HFFc6 (cell line): ENCODE measurements around the gene CWH43. TPM values are rescaled to one million over a fixed set of nuclear protein-coding genes. Genes with fewer than 3 reads are reported as not detected.
A peak's percentile ranks its signal among the peaks of the same experiment; 100 is the strongest.

Source experiments
- DNase-seq: peaks from one replicate; pipeline ENCODE4 v3.0.0-alpha.2; 2018
- H3K27ac Mint-ChIP-seq: 2 replicates; pipeline ENCODE4 v1.8.0; 2020; ENCODE audit warnings: mild to moderate bottlenecking, mixed read lengths
- H3K27me3 Mint-ChIP-seq: 2 replicates; pipeline ENCODE4 v1.8.0; 2021; ENCODE audit warnings: mild to moderate bottlenecking, moderate library complexity, mixed read lengths; ENCODE audit not compliant: insufficient read depth
- H3K36me3 Mint-ChIP-seq: 2 replicates; pipeline ENCODE4 v1.8.0; 2021; ENCODE audit warnings: low read depth, mixed read lengths
- H3K4me1 Mint-ChIP-seq: 2 replicates; pipeline ENCODE4 v1.8.0; 2020; ENCODE audit warnings: low read depth, mixed read lengths
- H3K4me3 Mint-ChIP-seq: 2 replicates; pipeline ENCODE4 v1.8.0; 2020; ENCODE audit warnings: mild to moderate bottlenecking, moderate library complexity, mixed read lengths
- H3K9me3 Mint-ChIP-seq: 2 replicates; pipeline ENCODE4 v1.8.0; 2020; ENCODE audit warnings: mild to moderate bottlenecking, mixed read lengths
- CTCF ChIP-seq: fragments of 200-600 bp; sonication (generic); IDR thresholded peaks from 2 replicates; pipeline ENCODE4 v1.5.0; 2021; ENCODE audit warnings: antibody characterized with exemption, mild to moderate bottlenecking
- total RNA-seq, 6 experiments: library from RNA; stranded (reverse); fragmentation: NEBNext Ultra II Directional; extraction: Animal tissue kit (Norgen Biotek cat#: 25700); gene quantifications; 2 replicates in 1 of 6; 3 replicates in 5 of 6; pipeline ENCODE4 v1.2.3, GENCODE V29; 2021

CWH43 gene
- total RNA-seq, 6 experiments from 2014 or later = not detected

- Mint-ChIP-seq H3K9me3 (no peaks in the 10 kb centered on the region), H3K36me3 (no peaks in the 10 kb centered on the region), H3K27ac (no peak overlapping the region), H3K27me3 (peaks cover 2% of the 10 kb centered on the region; the same call in 1 of the 2 replicates), H3K4me3 (no peak overlapping the region), H3K4me1 (no peaks in the 10 kb centered on the region)
- DNase-seq = no peak
- TF ChIP-seq CTCF = no peak
These were observed 16.9 kb downstream of the CWH43 start for GRCh38 chr4:49002931-49003330.

GRCh38 chr4:49018718-49019295 lies 32.7 kb downstream of the CWH43 start:
- H3K9me3 Mint-ChIP-seq = no peaks in the 10 kb centered on the region; the same call in 1 of the 2 replicates
- no peak for TF ChIP-seq CTCF
- no peaks in the 10 kb centered on the region; the same call in 1 of the 2 replicates for H3K27me3 Mint-ChIP-seq
- no peak overlapping the region for H3K4me3 Mint-ChIP-seq
- no peak for DNase-seq
- H3K4me1 Mint-ChIP-seq = no peaks in the 10 kb centered on the region
- H3K36me3 Mint-ChIP-seq = no peaks in the 10 kb centered on the region
- H3K27ac Mint-ChIP-seq = no peak overlapping the region

- Mint-ChIP-seq H3K9me3 (no peaks in the 10 kb centered on the region), H3K4me3 (no peak overlapping the region; the same call in 1 of the 2 replicates), H3K27me3 (peaks cover 4% of the 10 kb centered on the region; the same call in 1 of the 2 replicates), H3K36me3 (no peaks in the 10 kb centered on the region), H3K4me1 (no peaks in the 10 kb centered on the region), H3K27ac (no peak overlapping the region)
- TF ChIP-seq CTCF = peak; percentile 77
- no peak for DNase-seq
These were observed 46.5 kb downstream of the CWH43 start for GRCh38 chr4:49032440-49033161.

- DNase-seq = no peak
- Mint-ChIP-seq H3K27ac (no peak overlapping the region), H3K27me3 (peaks cover 4% of the 10 kb centered on the region), H3K4me3 (no peak overlapping the region), H3K36me3 (no peaks in the 10 kb centered on the region), H3K9me3 (no peaks in the 10 kb centered on the region), H3K4me1 (no peaks in the 10 kb centered on the region)
- TF ChIP-seq CTCF = no peak
These were observed 50.5 kb downstream of the CWH43 start for GRCh38 chr4:49036528-49036927.

GRCh38 chr4:49044270-49044669 lies 58.2 kb downstream of the CWH43 start:
- H3K9me3 Mint-ChIP-seq = no peaks in the 10 kb centered on the region
- H3K4me3 Mint-ChIP-seq = no peak overlapping the region
- no peak overlapping the region for H3K27ac Mint-ChIP-seq
- TF ChIP-seq CTCF = no peak
- H3K36me3 Mint-ChIP-seq = no peaks in the 10 kb centered on the region
- H3K27me3 Mint-ChIP-seq = no peaks in the 10 kb centered on the region; the same call in 1 of the 2 replicates
- no peak for DNase-seq
- no peaks in the 10 kb centered on the region for H3K4me1 Mint-ChIP-seq
